HepG2 (cell line): Measurements from ENCODE around the gene IRF2. TPM values are rescaled to one million over a fixed set of nuclear protein-coding genes. Genes with fewer than 3 reads are reported as not detected.

Experiments used
- ATAD3A ChIP-seq: sonication (generic); formaldehyde crosslinking; IDR thresholded peaks from 2 replicates; pipeline ENCODE4 v1.4.0; 2020; ENCODE audit warnings: missing genetic modification reagents
- BORCS8-MEF2B ChIP-seq: sonication (generic); formaldehyde crosslinking; IDR thresholded peaks from 2 replicates; pipeline ENCODE4 v1.8.0; 2022; ENCODE audit warnings: mild to moderate bottlenecking, missing genetic modification reagents
- CREB1 ChIP-seq, 2 experiments: fragments of 450-650 bp in 1 of 2; IDR thresholded peaks; 2 replicates each; pipeline ENCODE4 v1.6.1; 2016 to 2017; ENCODE audit warnings: control low read depth in 1 of 2, mild to moderate bottlenecking in 1 of 2, missing compliant biosample characterization in 1 of 2, missing genetic modification characterization in 1 of 2
- DPF2 ChIP-seq: sonication (generic); formaldehyde crosslinking; IDR thresholded peaks from 2 replicates; pipeline ENCODE4 v1.4.0; 2020; ENCODE audit warnings: mild to moderate bottlenecking, low read depth, missing genetic modification reagents, borderline replicate concordance
- EZH2 ChIP-seq: conservative IDR thresholded peaks from 2 replicates; pipeline ENCODE4 v1.6.1; 2012; ENCODE audit warnings: mild to moderate bottlenecking, low read depth, low read length, moderate library complexity
- FLYWCH1 ChIP-seq: sonication (generic); formaldehyde crosslinking; IDR thresholded peaks from 2 replicates; pipeline ENCODE4 v1.8.1; 2023; ENCODE audit warnings: mild to moderate bottlenecking, missing genetic modification reagents
- HDAC1 ChIP-seq: sonication (generic); formaldehyde crosslinking; IDR thresholded peaks from 2 replicates; pipeline ENCODE4 v1.5.1; 2020; ENCODE audit warnings: mild to moderate bottlenecking, missing genetic modification reagents
- NRL ChIP-seq: sonication (generic); formaldehyde crosslinking; IDR thresholded peaks from 2 replicates; pipeline ENCODE4 v1.5.0; 2020; ENCODE audit warnings: missing genetic modification reagents, mild to moderate bottlenecking, moderate library complexity, borderline replicate concordance
- PHF8 ChIP-seq: sonication (generic); formaldehyde crosslinking; IDR thresholded peaks from 2 replicates; pipeline ENCODE4 v1.5.0; 2020; ENCODE audit warnings: missing genetic modification reagents
- ZNF12 ChIP-seq: sonication (generic); formaldehyde crosslinking; IDR thresholded peaks from 2 replicates; pipeline ENCODE4 v1.5.0; 2020; ENCODE audit warnings: missing genetic modification reagents
- ZNF160 ChIP-seq: sonication (generic); formaldehyde crosslinking; IDR thresholded peaks from 2 replicates; pipeline ENCODE4 v1.8.0; 2022; ENCODE audit warnings: mild to moderate bottlenecking, inconsistent platforms, missing genetic modification reagents
- ZNF207 ChIP-seq: fragments of 450-650 bp; IDR thresholded peaks from 2 replicates; pipeline ENCODE4 v1.6.1; 2016; ENCODE audit warnings: antibody characterized with exemption, borderline replicate concordance
- ZNF337 ChIP-seq: sonication (generic); formaldehyde crosslinking; IDR thresholded peaks from 2 replicates; pipeline ENCODE4 v1.5.1; 2020; ENCODE audit warnings: missing genetic modification reagents, low read depth, mild to moderate bottlenecking, borderline replicate concordance
- ZNF446 ChIP-seq: sonication (generic); formaldehyde crosslinking; IDR thresholded peaks from 2 replicates; pipeline ENCODE4 v1.5.0; 2020; ENCODE audit warnings: mild to moderate bottlenecking, missing genetic modification reagents
- ZNF879 ChIP-seq: sonication (generic); formaldehyde crosslinking; IDR thresholded peaks from 2 replicates; pipeline ENCODE4 v1.8.1; 2023; ENCODE audit warnings: missing genetic modification reagents
- polyA plus RNA-seq, 8 experiments: library from polyadenylated mRNA; depleted of rRNA in 3 of 8; stranded (reverse) in 7 of 8; unstranded in 1 of 8; fragments of >200 nt; fragmentation: Illumina TruSeq in 4 of 8; extraction: Trizol in 4 of 8; gene quantifications; 2 replicates each; pipeline versions ENCODE4 v1.2.1 to v1.2.3, GENCODE V29; 2011 to 2016; ENCODE audit warnings: low read depth in 4 of 8, missing spikeins in 1 of 8, mixed read lengths in 1 of 8; ENCODE audit not compliant: insufficient read depth in 1 of 8
- total RNA-seq, 5 experiments: library from RNA; depleted of rRNA; stranded (reverse); fragments of >200 nt; fragmentation: Illumina TruSeq; extraction: Trizol; gene quantifications; 2 replicates each; pipeline ENCODE4 v1.2.3, GENCODE V29; 2016; ENCODE audit warnings: low read depth in 1 of 5
- TF ChIP-seq, protein P1 (sequence below): sonication (generic); formaldehyde crosslinking; IDR thresholded peaks from 2 replicates; pipeline ENCODE4 v1.4.0; 2020; ENCODE audit warnings: missing genetic modification reagents
- TF ChIP-seq, protein P2 (sequence below), 2 experiments: fragments of 450-650 bp in 1 of 2; sonication (generic) in 1 of 2; formaldehyde crosslinking in 1 of 2; IDR thresholded peaks; 2 replicates each; pipeline versions ENCODE4 v1.6.1 to v1.8.0; 2016 to 2022; ENCODE audit warnings: antibody characterized with exemption in 1 of 2, mild to moderate bottlenecking in 1 of 2, missing genetic modification reagents in 1 of 2

Gene IRF2
- total and polyA plus RNA-seq, 2 of the 13 experiments (the other 11 are each of a cell fraction or from before 2014, with no cell fraction given) = 15.5 to 28.8 TPM

DNA sequence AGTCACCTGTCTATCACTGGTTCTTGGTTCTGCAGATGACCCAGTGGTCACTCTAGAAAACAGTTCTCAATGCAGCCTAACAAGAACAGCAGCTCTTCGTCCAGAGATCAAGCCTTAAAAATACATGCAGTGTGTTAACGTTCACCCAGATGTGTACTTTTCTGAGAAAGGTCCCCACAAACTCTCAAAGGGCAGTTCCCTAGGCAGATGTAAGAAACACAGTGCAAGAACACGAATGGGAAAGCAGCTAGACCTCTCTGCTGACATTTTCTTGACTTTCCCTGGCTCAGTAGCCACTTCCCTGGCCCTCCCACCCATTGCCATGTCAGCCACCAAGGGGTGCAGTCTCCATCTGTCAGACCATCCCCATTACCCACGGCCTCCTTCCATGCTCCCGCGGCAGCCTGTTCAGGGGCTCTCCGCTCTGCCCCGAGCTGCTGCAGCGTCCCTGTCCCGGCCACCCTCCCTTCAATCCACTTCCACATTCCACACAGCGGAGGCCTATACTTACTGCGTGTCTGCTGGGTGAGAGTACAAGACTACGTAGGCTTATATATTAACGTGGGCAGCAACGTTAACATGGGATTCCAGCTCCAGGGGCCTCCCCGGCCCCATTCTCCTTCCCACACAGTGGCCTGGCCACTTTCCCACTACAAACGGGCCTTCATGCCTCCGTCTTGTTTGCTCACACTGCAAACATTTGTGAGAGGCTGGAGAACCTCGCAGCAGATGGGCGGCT is 34.3 kb downstream of the IRF2 start (continued):
- TF ChIP-seq ZNF337 (CRISPR knock-in tag) = 0 out of 2 replicates have a peak, but pooled peaks have one; percentile 6
- no peak for TF ChIP-seq FLYWCH1 (CRISPR knock-in tag)
- TF ChIP-seq ZNF879 (CRISPR knock-in tag) = 0 out of 2 replicates have a peak, but pooled peaks have one; percentile 22
- TF ChIP-seq HDAC1 (CRISPR knock-in tag) = peak; percentile 13
- TF ChIP-seq BORCS8-MEF2B (CRISPR knock-in tag) = 0 out of 2 replicates have a peak, but pooled peaks have one; percentile 16
- peak; percentile 35; the same call in 1 of the 2 replicates for TF ChIP-seq NRL (CRISPR knock-in tag)
- no peak for TF ChIP-seq ZNF446
- TF ChIP-seq, protein P1, sequence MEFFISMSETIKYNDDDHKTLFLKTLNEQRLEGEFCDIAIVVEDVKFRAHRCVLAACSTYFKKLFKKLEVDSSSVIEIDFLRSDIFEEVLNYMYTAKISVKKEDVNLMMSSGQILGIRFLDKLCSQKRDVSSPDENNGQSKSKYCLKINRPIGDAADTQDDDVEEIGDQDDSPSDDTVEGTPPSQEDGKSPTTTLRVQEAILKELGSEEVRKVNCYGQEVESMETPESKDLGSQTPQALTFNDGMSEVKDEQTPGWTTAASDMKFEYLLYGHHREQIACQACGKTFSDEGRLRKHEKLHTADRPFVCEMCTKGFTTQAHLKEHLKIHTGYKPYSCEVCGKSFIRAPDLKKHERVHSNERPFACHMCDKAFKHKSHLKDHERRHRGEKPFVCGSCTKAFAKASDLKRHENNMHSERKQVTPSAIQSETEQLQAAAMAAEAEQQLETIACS (CRISPR knock-in tag) = no peak
- TF ChIP-seq PHF8 (CRISPR knock-in tag) = peak; percentile 51; the same call in 1 of the 2 replicates
- peak; percentile 53 for TF ChIP-seq DPF2 (CRISPR knock-in tag)
- TF ChIP-seq ZNF12 (CRISPR knock-in tag) = peak; percentile 86
- no peak for TF ChIP-seq CREB1 (IDR thresholded peaks at IDR 0.05)
- TF ChIP-seq CREB1 (CRISPR knock-in tag; IDR thresholded peaks at IDR 0.05) = peak; percentile 27
- no peak for TF ChIP-seq ZNF207
- TF ChIP-seq, protein P2, sequence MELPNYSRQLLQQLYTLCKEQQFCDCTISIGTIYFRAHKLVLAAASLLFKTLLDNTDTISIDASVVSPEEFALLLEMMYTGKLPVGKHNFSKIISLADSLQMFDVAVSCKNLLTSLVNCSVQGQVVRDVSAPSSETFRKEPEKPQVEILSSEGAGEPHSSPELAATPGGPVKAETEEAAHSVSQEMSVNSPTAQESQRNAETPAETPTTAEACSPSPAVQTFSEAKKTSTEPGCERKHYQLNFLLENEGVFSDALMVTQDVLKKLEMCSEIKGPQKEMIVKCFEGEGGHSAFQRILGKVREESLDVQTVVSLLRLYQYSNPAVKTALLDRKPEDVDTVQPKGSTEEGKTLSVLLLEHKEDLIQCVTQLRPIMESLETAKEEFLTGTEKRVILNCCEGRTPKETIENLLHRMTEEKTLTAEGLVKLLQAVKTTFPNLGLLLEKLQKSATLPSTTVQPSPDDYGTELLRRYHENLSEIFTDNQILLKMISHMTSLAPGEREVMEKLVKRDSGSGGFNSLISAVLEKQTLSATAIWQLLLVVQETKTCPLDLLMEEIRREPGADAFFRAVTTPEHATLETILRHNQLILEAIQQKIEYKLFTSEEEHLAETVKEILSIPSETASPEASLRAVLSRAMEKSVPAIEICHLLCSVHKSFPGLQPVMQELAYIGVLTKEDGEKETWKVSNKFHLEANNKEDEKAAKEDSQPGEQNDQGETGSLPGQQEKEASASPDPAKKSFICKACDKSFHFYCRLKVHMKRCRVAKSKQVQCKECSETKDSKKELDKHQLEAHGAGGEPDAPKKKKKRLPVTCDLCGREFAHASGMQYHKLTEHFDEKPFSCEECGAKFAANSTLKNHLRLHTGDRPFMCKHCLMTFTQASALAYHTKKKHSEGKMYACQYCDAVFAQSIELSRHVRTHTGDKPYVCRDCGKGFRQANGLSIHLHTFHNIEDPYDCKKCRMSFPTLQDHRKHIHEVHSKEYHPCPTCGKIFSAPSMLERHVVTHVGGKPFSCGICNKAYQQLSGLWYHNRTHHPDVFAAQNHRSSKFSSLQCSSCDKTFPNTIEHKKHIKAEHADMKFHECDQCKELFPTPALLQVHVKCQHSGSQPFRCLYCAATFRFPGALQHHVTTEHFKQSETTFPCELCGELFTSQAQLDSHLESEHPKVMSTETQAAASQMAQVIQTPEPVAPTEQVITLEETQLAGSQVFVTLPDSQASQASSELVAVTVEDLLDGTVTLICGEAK (IDR thresholded peaks at IDR 0.05) = no peak
- TF ChIP-seq, protein P2 (CRISPR knock-in tag; IDR thresholded peaks at IDR 0.05) = no peak; the same call in 1 of the 2 replicates
- no peak for TF ChIP-seq ZNF160
- TF ChIP-seq EZH2 = no peak
- TF ChIP-seq ATAD3A (CRISPR knock-in tag) = no peak
